Ovary (tissue), 9 donors: Measurements from ENCODE around the gene CLIC5. TPM values are rescaled to one million over a fixed set of nuclear protein-coding genes. Genes with fewer than 3 reads are reported as not detected.

Experiments used
- DNase-seq, 5 donors: peaks; one replicate each; pipeline ENCODE4 v3.0.0-alpha.2; 2019 to 2020
- H3K27ac ChIP-seq, 2 donors: fragments of 200-600 bp; one replicate each; pipeline versions ENCODE4 v1.5.1 to v1.8.0; 2019 to 2022
- H3K27me3 ChIP-seq: fragments of 200-600 bp; one replicate; pipeline ENCODE4 v1.8.0; 2022
- H3K36me3 ChIP-seq: fragments of 200-600 bp; sonication (generic); one replicate; pipeline ENCODE4 v1.5.1; 2019
- H3K4me1 ChIP-seq: one replicate; pipeline ENCODE4 v1.8.1; 2013; ENCODE audit warnings: mild to moderate bottlenecking, moderate library complexity; ENCODE audit not compliant: insufficient read depth
- H3K4me3 ChIP-seq: fragments of 200-600 bp; sonication (generic); one replicate; pipeline ENCODE4 v1.5.1; 2017
- H3K9me3 ChIP-seq, 2 donors: fragments of 200-600 bp in 1 of 2; sonication (generic) in 1 of 2; one replicate each; pipeline versions ENCODE4 v1.5.1 to v1.8.1; 2013 to 2019; ENCODE audit warnings: mild to moderate bottlenecking in 1 of 2, moderate library complexity in 1 of 2
- EP300 ChIP-seq: sonication (generic); formaldehyde crosslinking; IDR thresholded peaks from one replicate; pipeline ENCODE4 v1.6.1; 2017; ENCODE audit warnings: antibody characterized with exemption
- POLR2A ChIP-seq: fragments of 450-650 bp; IDR thresholded peaks from one replicate; pipeline ENCODE4 v1.6.1; 2017; ENCODE audit warnings: antibody characterized with exemption, mild to moderate bottlenecking, moderate library complexity
- WGBS, 3 donors: extraction: QIAGEN DNeasy Blood & Tissue Kit in 1 of 3; methylation state at CpG; one replicate each; pipeline versions ENCODE4 v1.1.5 to v1.1.7; 2013 to 2017; 5-methylcytosine and 5-hydroxymethylcytosine counted together
- intact Hi-C, 4 donors: fragments of 100-400 bp; cut with DNase I; formaldehyde crosslinking; loops; one replicate each; pipeline versions ENCODE4 v1.11.0 to v1.15.1; 2022 to 2023
- polyA plus RNA-seq, 2 donors: library from polyadenylated mRNA; stranded (reverse); fragments of 200-250 nt in 1 of 2; fragments of 350-450 nt in 1 of 2; fragmentation: Illumina TruSeq in 1 of 2; extraction: RNeasy Lipid Tissue Mini Kit (QIAGEN cat#74804) in 1 of 2; gene quantifications; one replicate each; pipeline ENCODE4 v1.2.3, GENCODE V29; 2013 to 2014
- total RNA-seq, 7 donors: library from RNA; depleted of rRNA in 2 of 7; stranded (reverse); fragments of >200 nt in 2 of 7; fragmentation: NEBNext Ultra II Directional in 3 of 7; extraction: Animal tissue kit (Norgen Biotek cat#: 25700) in 3 of 7; gene quantifications; one replicate each; pipeline versions ENCODE4 v1.1.0 to v1.2.4, GENCODE V29; 2016 to 2023
- TF ChIP-seq, protein P1 (sequence below), 3 donors: fragments of 450-650 bp in 2 of 3; fragments of 200-600 bp in 1 of 3; IDR thresholded peaks; one replicate each; pipeline versions ENCODE4 v1.5.1 to v1.8.0; 2016 to 2022; ENCODE audit warnings: antibody characterized with exemption in 3 of 3, mild to moderate bottlenecking in 1 of 3
- donor health status: DM: no; HTN: no; CAD: no; lungs with moderate emphysema.
- donor health status: DM: no; HTN: no; CAD: no.
- donor health status: Bipolar disorder and iron deficiency.
- donor health status: DM: yes; HTN: yes; CAD: no.
- donor health status: DM: no; HTN: no; CAD: no.
- donor health status: DM: yes; HTN: yes; CAD: no.

Gene CLIC5
- total and polyA plus RNA-seq, 9 donors, result 0.27 to 42.3 (median 2.0) TPM

DNA sequence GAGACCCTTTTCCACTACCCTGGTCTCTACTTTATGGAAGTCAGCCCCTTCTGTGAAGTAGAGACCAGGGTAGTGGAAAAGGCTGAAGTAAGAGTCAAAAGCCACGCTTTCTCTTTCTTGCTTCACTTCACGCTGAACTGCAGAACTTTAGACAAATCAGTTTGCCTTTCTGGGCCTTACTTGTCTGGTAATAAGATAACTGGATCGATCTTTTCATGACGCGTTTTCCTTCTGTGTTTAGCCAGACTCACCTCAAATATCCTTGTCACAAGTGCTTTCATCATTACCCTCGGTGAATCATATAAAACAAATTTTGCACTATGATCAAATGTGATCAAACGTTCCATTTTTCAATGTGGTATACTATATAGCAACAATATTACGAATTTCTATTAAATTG lies 170.7 kb downstream of the CLIC5 start:
- TF ChIP-seq EP300 (no peak), POLR2A (no peak)
- TF ChIP-seq, protein P1, sequence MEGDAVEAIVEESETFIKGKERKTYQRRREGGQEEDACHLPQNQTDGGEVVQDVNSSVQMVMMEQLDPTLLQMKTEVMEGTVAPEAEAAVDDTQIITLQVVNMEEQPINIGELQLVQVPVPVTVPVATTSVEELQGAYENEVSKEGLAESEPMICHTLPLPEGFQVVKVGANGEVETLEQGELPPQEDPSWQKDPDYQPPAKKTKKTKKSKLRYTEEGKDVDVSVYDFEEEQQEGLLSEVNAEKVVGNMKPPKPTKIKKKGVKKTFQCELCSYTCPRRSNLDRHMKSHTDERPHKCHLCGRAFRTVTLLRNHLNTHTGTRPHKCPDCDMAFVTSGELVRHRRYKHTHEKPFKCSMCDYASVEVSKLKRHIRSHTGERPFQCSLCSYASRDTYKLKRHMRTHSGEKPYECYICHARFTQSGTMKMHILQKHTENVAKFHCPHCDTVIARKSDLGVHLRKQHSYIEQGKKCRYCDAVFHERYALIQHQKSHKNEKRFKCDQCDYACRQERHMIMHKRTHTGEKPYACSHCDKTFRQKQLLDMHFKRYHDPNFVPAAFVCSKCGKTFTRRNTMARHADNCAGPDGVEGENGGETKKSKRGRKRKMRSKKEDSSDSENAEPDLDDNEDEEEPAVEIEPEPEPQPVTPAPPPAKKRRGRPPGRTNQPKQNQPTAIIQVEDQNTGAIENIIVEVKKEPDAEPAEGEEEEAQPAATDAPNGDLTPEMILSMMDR (IDR thresholded peaks at IDR 0.05), result no peak
- H3K27me3 ChIP-seq, result no peaks in the 10 kb centered on the region
- 94 to 95% (median 94%) methylated on average over 8 of the region's 8 CpGs for WGBS, 3 donors

DNA sequence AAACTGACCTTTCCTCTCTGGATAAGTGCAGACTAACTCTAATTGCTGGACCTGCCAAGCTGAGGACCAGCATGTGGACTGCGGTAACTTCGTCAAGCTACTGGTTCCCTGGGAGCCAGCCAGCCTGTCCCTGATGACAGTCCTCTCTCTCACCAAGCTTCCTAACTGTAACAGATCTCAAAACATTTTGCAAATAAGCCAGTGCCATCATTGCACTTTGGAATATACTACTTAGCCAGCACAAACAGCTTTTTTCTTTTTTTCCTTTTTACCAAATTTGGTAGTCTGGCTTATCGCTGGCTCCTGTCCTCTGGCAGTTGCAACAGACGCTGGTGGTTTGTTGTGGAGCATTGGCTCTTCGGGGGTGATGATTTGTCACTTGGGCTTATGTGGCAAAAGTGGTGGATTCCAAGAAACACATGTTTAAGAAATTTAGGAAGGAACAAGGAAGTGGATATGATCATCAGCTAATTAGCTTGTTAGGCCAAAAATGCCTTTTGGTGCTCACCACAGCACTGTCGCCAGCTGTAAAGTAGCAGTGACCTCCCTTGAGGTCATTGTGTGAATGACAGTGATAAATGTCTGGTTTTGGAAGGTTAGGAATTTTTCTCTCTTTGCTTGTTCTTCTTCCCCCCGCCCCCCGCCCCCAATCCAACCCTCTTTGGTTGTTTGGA lies 171.7 kb downstream of the CLIC5 start:
- no peak for DNase-seq
- Histone ChIP-seq H3K4me1 (no peaks in the 10 kb centered on the region), H3K27ac (no peak overlapping the region), H3K27me3 (no peaks in the 10 kb centered on the region), H3K36me3 (no peaks in the 10 kb centered on the region), H3K4me3 (no peak overlapping the region), H3K9me3 (no peaks in the 10 kb centered on the region)
- WGBS, 3 donors, result 60 to 68% (median 66%) methylated on average over 8 of the region's 8 CpGs
- intact Hi-C loops, result no loop called here
- TF ChIP-seq EP300 (no peak), POLR2A (no peak)
- TF ChIP-seq, protein P1 (IDR thresholded peaks at IDR 0.05), result no peak

More for the DNA sequence above, 170.7 kb downstream of the CLIC5 start:
- no peak for DNase-seq
- no peak overlapping the region for H3K4me3 ChIP-seq
- intact Hi-C loops, result no loop called here
- H3K27ac ChIP-seq, result no peak overlapping the region
- no peaks in the 10 kb centered on the region for H3K4me1 ChIP-seq
- no peaks in the 10 kb centered on the region for H3K9me3 ChIP-seq
- no peaks in the 10 kb centered on the region for H3K36me3 ChIP-seq

DNA sequence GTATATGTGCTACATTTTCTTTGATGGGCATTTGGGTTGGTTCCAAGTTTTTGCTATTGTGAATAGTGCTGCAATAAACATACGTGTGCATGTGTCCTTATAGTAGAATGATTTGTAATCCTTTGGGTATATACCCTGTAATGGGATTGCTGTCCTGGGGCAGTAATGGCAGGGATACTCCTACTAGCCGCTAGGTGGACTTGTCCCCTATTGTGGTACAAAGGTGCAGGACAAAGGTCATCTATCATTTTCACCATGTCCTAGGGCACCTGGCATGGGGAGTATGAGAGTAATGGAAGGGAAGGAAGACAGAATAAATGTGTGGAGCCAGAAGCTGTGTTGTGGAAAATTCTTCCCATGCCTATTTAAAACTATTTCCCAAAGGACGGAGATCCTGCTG lies 174.6 kb downstream of the CLIC5 start:
- Histone ChIP-seq H3K27me3 (no peaks in the 10 kb centered on the region), H3K36me3 (no peaks in the 10 kb centered on the region), H3K9me3 (no peaks in the 10 kb centered on the region), H3K4me3 (no peak overlapping the region), H3K4me1 (no peaks in the 10 kb centered on the region), H3K27ac (no peak overlapping the region)
- 83 to 92% (median 89%) methylated on average over 3 of the region's 3 CpGs for WGBS, 3 donors
- no peak for DNase-seq
- no peak for TF ChIP-seq POLR2A
- TF ChIP-seq, protein P1 (IDR thresholded peaks at IDR 0.05), result no peak
- TF ChIP-seq EP300, result no peak
- intact Hi-C loops, result no loop called here

DNA sequence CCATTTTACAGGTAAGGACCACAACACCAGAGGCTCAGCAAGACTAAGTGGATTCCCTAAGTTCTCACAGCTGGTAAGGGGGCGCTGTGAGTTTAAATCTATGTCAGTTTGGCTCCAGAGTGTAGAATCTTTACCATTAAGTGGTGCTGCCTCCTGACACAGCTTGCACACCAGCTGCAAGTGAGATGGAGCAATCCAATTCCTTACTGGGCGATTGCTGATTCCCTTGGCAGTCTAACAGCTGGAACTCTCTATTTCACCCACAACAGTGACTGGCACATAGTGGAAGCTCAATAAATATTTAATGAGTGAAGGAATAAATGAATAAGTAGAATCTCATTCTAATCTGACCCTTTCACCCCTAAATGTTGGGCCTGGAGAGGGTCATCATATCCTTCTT lies 176.7 kb downstream of the CLIC5 start:
- Histone ChIP-seq H3K27ac (no peak overlapping the region), H3K36me3 (no peaks in the 10 kb centered on the region), H3K27me3 (no peaks in the 10 kb centered on the region), H3K9me3 (no peaks in the 10 kb centered on the region), H3K4me1 (no peaks in the 10 kb centered on the region), H3K4me3 (no peak overlapping the region)
- intact Hi-C loops, result no loop called here
- TF ChIP-seq POLR2A (no peak), EP300 (no peak)
- TF ChIP-seq, protein P1 (IDR thresholded peaks at IDR 0.05), result no peak
- no peak for DNase-seq
- WGBS, 3 donors, result 64 to 90% (median 76%) methylated on average over 2 of the region's 2 CpGs
